Measurements from ENCODE around the gene CEP350. TPM values are rescaled to one million over a fixed set of nuclear protein-coding genes. Genes with fewer than 3 reads are reported as not detected.

Gene CEP350
- total RNA-seq, 1 experiment from 2014 or later: 27.6 TPM

DNA sequence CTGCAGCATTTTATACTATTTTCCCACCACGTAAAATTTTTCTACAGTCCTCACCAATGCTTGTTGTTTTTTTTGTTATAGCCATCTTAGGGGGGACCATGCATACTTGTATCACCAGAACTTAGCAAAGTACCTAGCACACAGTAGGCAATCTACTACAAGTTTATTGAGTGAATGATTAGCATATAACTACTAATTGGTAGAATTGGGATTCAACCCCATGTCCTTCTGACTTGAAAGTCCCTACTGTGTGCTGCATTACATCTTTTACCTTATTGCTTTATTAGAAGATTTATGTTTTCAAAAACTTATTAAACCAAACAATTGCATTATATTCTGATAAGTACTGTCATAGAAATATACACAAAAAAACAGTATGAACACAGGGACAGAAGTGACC is 92.1 kb downstream of the CEP350 start:
- Histone ChIP-seq H3K9me2 (ENCODE audit: insufficient read depth) (no peaks in the 10 kb centered on the region), H2AFZ (ENCODE audit: low read depth, low read length, poor library complexity, severe bottlenecking) (no peak overlapping the region), H3K4me1 (ENCODE audit: control insufficient read depth in 1 of 2, insufficient read depth in 2 of 2, low read length in 2 of 2) (no peaks in the 10 kb centered on the region), H3K27me3 (ENCODE audit: insufficient read depth, low read length) (no peaks in the 10 kb centered on the region), H3K9ac (ENCODE audit: low read length) (no peak overlapping the region), H3K4me3 (replicated peaks in 1 of 2; ENCODE audit: low read depth in 1 of 2, low read length in 2 of 2) (no peak overlapping the region), H3K27ac (ENCODE audit: low read depth, low read length) (no peak overlapping the region), H3K36me3 (ENCODE audit: control insufficient read depth in 1 of 2, insufficient read depth in 2 of 2, low read length in 2 of 2) (peaks cover 3 to 24% of the 10 kb centered on the region in 2 experiments; a peak in 3 of 4 replicates), H3K9me3 (ENCODE audit: control insufficient read depth in 1 of 2, insufficient read depth in 1 of 2, low read depth in 1 of 2, low read length in 2 of 2) (no peaks in the 10 kb centered on the region), H3K4me2 (ENCODE audit: low read length) (no peak overlapping the region), H3K79me2 (ENCODE audit: insufficient read depth, low read length) (no peaks in the 10 kb centered on the region), H4K20me1 (ENCODE audit: insufficient read depth) (no peaks in the 10 kb centered on the region)
- ChIA-PET CTCF (no interaction called here), RAD21 (ENCODE audit: low non-redundant PET in 1 of 2, low total read pairs in 2 of 2, uncharacterized antibody in 2 of 2, unreplicated experiment in 2 of 2) (no interaction called here), POLR2A (no interaction called here)
- TF ChIP-seq POLR2A (IDR thresholded peaks at IDR 0.05; ENCODE audit: borderline replicate concordance, extremely low read depth, insufficient read depth, insufficient read length): no peak
- TF ChIP-seq, protein P1, sequence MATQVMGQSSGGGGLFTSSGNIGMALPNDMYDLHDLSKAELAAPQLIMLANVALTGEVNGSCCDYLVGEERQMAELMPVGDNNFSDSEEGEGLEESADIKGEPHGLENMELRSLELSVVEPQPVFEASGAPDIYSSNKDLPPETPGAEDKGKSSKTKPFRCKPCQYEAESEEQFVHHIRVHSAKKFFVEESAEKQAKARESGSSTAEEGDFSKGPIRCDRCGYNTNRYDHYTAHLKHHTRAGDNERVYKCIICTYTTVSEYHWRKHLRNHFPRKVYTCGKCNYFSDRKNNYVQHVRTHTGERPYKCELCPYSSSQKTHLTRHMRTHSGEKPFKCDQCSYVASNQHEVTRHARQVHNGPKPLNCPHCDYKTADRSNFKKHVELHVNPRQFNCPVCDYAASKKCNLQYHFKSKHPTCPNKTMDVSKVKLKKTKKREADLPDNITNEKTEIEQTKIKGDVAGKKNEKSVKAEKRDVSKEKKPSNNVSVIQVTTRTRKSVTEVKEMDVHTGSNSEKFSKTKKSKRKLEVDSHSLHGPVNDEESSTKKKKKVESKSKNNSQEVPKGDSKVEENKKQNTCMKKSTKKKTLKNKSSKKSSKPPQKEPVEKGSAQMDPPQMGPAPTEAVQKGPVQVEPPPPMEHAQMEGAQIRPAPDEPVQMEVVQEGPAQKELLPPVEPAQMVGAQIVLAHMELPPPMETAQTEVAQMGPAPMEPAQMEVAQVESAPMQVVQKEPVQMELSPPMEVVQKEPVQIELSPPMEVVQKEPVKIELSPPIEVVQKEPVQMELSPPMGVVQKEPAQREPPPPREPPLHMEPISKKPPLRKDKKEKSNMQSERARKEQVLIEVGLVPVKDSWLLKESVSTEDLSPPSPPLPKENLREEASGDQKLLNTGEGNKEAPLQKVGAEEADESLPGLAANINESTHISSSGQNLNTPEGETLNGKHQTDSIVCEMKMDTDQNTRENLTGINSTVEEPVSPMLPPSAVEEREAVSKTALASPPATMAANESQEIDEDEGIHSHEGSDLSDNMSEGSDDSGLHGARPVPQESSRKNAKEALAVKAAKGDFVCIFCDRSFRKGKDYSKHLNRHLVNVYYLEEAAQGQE (IDR thresholded peaks at IDR 0.05; ENCODE audit: low read depth): no peak
- TF ChIP-seq, protein P2, sequence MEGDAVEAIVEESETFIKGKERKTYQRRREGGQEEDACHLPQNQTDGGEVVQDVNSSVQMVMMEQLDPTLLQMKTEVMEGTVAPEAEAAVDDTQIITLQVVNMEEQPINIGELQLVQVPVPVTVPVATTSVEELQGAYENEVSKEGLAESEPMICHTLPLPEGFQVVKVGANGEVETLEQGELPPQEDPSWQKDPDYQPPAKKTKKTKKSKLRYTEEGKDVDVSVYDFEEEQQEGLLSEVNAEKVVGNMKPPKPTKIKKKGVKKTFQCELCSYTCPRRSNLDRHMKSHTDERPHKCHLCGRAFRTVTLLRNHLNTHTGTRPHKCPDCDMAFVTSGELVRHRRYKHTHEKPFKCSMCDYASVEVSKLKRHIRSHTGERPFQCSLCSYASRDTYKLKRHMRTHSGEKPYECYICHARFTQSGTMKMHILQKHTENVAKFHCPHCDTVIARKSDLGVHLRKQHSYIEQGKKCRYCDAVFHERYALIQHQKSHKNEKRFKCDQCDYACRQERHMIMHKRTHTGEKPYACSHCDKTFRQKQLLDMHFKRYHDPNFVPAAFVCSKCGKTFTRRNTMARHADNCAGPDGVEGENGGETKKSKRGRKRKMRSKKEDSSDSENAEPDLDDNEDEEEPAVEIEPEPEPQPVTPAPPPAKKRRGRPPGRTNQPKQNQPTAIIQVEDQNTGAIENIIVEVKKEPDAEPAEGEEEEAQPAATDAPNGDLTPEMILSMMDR (IDR thresholded peaks at IDR 0.05 in 2 of 3, conservative IDR thresholded peaks at IDR 0.05 in 1 of 3; ENCODE audit: borderline replicate concordance in 1 of 3, insufficient read depth in 1 of 3, low read depth in 2 of 3, low read length in 2 of 3): no peak
- TF ChIP-seq, protein P3, sequence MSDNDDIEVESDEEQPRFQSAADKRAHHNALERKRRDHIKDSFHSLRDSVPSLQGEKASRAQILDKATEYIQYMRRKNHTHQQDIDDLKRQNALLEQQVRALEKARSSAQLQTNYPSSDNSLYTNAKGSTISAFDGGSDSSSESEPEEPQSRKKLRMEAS (IDR thresholded peaks at IDR 0.05): no peak
- TF ChIP-seq, protein P4, sequence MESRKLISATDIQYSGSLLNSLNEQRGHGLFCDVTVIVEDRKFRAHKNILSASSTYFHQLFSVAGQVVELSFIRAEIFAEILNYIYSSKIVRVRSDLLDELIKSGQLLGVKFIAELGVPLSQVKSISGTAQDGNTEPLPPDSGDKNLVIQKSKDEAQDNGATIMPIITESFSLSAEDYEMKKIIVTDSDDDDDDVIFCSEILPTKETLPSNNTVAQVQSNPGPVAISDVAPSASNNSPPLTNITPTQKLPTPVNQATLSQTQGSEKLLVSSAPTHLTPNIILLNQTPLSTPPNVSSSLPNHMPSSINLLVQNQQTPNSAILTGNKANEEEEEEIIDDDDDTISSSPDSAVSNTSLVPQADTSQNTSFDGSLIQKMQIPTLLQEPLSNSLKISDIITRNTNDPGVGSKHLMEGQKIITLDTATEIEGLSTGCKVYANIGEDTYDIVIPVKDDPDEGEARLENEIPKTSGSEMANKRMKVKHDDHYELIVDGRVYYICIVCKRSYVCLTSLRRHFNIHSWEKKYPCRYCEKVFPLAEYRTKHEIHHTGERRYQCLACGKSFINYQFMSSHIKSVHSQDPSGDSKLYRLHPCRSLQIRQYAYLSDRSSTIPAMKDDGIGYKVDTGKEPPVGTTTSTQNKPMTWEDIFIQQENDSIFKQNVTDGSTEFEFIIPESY (IDR thresholded peaks at IDR 0.05; ENCODE audit: extremely low read depth, insufficient replicate concordance, low read length): no peak
- TF ChIP-seq, protein P5, sequence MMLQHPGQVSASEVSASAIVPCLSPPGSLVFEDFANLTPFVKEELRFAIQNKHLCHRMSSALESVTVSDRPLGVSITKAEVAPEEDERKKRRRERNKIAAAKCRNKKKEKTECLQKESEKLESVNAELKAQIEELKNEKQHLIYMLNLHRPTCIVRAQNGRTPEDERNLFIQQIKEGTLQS (IDR thresholded peaks at IDR 0.05): no peak
- TF ChIP-seq SP1 (IDR thresholded peaks at IDR 0.05; ENCODE audit: low read depth): no peak
- TF ChIP-seq ZFX (IDR thresholded peaks at IDR 0.05): no peak
- TF ChIP-seq ZNF274 (IDR thresholded peaks at IDR 0.05; ENCODE audit: low read depth, low read length): no peak
- no peak for TF ChIP-seq EZH2phosphoT487 (IDR thresholded peaks at IDR 0.05; ENCODE audit: borderline replicate concordance)
- no peak for TF ChIP-seq RAD21 (IDR thresholded peaks at IDR 0.05; ENCODE audit: low read depth)
- no peak for TF ChIP-seq YY1 (IDR thresholded peaks at IDR 0.05; ENCODE audit: extremely low read depth, insufficient replicate concordance, low read depth, low read length)
- TF ChIP-seq SRF (IDR thresholded peaks at IDR 0.05; ENCODE audit: low read depth): no peak
- ATAC-seq (no peak), DNase-seq (ENCODE audit: low read depth, low spot score) (no peak)
- intact Hi-C loops (cut with micrococcal nuclease): no loop called here
- BruUV-seq (replicated peaks): no TSS peak

All from HCT116 (cell line).